Measurements from ENCODE around the gene BOC. TPM values are rescaled to one million over a fixed set of nuclear protein-coding genes. Genes with fewer than 3 reads are reported as not detected.

Gene BOC
- total RNA-seq, 4 donors from 2014 or later: 61.3 to 75.3 (median 68.0) TPM

- WGBS, 2 donors: 84 to 88% methylated on average over 13 of the region's 13 CpGs
- DNase-seq (ENCODE audit: low spot score in 2 of 2): no peak
- TF ChIP-seq CTCF (IDR thresholded peaks at IDR 0.05): no peak
- TF ChIP-seq POLR2A (IDR thresholded peaks at IDR 0.05): no peak
- intact Hi-C loops (cut with DNase I; ENCODE audit: low total_unique reads): no loop called here
- no peak overlapping the region for H3K4me3 ChIP-seq (ENCODE audit: low read depth, poor library complexity, severe bottlenecking)
These were observed 27.4 kb upstream of the BOC start for GRCh38 chr3:113183748-113184661.

- no peak overlapping the region for H3K4me3 ChIP-seq (ENCODE audit: low read depth, poor library complexity, severe bottlenecking)
- intact Hi-C loops (cut with DNase I; ENCODE audit: low total_unique reads): no loop called here
- no peak for DNase-seq (ENCODE audit: low spot score in 2 of 2)
- TF ChIP-seq CTCF (IDR thresholded peaks at IDR 0.05) (no peak), POLR2A (IDR thresholded peaks at IDR 0.05) (no peak)
These were observed 26.0 kb upstream of the BOC start for GRCh38 chr3:113185194-113185835.

GRCh38 chr3:113186566-113186965 lies 24.8 kb upstream of the BOC start:
- intact Hi-C loops (cut with DNase I; ENCODE audit: low total_unique reads): no loop called here
- TF ChIP-seq CTCF (IDR thresholded peaks at IDR 0.05): no peak
- TF ChIP-seq POLR2A (IDR thresholded peaks at IDR 0.05): no peak
- H3K4me3 ChIP-seq (ENCODE audit: low read depth, poor library complexity, severe bottlenecking): no peak overlapping the region
- 90 to 94% methylated on average over 5 of the region's 5 CpGs for WGBS, 2 donors
- no peak for DNase-seq (ENCODE audit: low spot score in 2 of 2)

- H3K4me3 ChIP-seq (ENCODE audit: low read depth, poor library complexity, severe bottlenecking): no peak overlapping the region
- intact Hi-C loops (cut with DNase I; ENCODE audit: low total_unique reads): no loop called here
- 42 to 49% methylated on average over 8 of the region's 8 CpGs for WGBS, 2 donors
- no peak for TF ChIP-seq CTCF (IDR thresholded peaks at IDR 0.05)
- TF ChIP-seq POLR2A (IDR thresholded peaks at IDR 0.05): no peak
- no peak for DNase-seq (ENCODE audit: low spot score in 2 of 2)
These were observed 18.1 kb upstream of the BOC start for GRCh38 chr3:113193288-113193687.

GRCh38 chr3:113193719-113194118 lies 17.6 kb upstream of the BOC start:
- no peak overlapping the region for H3K4me3 ChIP-seq (ENCODE audit: low read depth, poor library complexity, severe bottlenecking)
- intact Hi-C loops (cut with DNase I; ENCODE audit: low total_unique reads): no loop called here
- 67 to 90% methylated on average over 1 of the region's 1 CpG for WGBS, 2 donors
- no peak for TF ChIP-seq CTCF (IDR thresholded peaks at IDR 0.05)
- no peak for TF ChIP-seq POLR2A (IDR thresholded peaks at IDR 0.05)
- DNase-seq (ENCODE audit: low spot score in 2 of 2): no peak
